Measurements from ENCODE around the gene SFXN2. TPM values are rescaled to one million over a fixed set of nuclear protein-coding genes. Genes with fewer than 3 reads are reported as not detected.

Gene SFXN2
- total and polyA plus RNA-seq, 4 experiments from 2014 or later, result 9.5 to 21.7 (median 15.8) TPM

GRCh38 chr10:102775935-102776669 is 61.7 kb downstream of the SFXN2 start:
- Histone ChIP-seq H3K9me3 (ENCODE audit: control insufficient read depth in 1 of 2, low read length in 2 of 2) (no peaks in the 10 kb centered on the region), H3K36me3 (ENCODE audit: insufficient read depth, low read length) (no peaks in the 10 kb centered on the region), H3K27ac (ENCODE audit: low read depth, low read length) (no peak overlapping the region), H3K4me3 (ENCODE audit: low read length in 2 of 2) (no peak overlapping the region), H3K4me1 (ENCODE audit: insufficient read depth, low read length) (peaks cover 35% of the 10 kb centered on the region), H3K27me3 (ENCODE audit: insufficient read depth, low read length) (no peaks in the 10 kb centered on the region)
- Mint-ChIP-seq H3K9me3 (no peaks in the 10 kb centered on the region), H3K4me3 (peak overlapping the region in 2 of 8 donors; percentile 31 to 53), H3K27ac (peak overlapping the region in 5 of 7 donors; percentile 12 to 80 (median 66)), H3K4me1 (peaks cover 40 to 68% (median 55%) of the 10 kb centered on the region in 4 donors), H3K36me3 (peaks cover 14 to 32% of the 10 kb centered on the region in 2 donors), H3K27me3 (no peaks in the 10 kb centered on the region)
- no peak for DNase-seq
- CTCF ChIA-PET (ENCODE audit: partially characterized antibody), result interaction anchor here (1.3 kb wide), 1 partner anchor 25 kb away, joined by 3 read pairs; no protein-coding TSS in a partner anchor
- POLR2A ChIA-PET (ENCODE audit: partially characterized antibody), result no interaction called here
- intact Hi-C loops (cut with micrococcal nuclease), result no loop called here

- ChIA-PET POLR2A (ENCODE audit: partially characterized antibody) (no interaction called here), CTCF (ENCODE audit: partially characterized antibody) (interaction anchor here (1.3 kb wide), 1 partner anchor 25 kb away, joined by 3 read pairs; no protein-coding TSS in a partner anchor)
- H3K27me3 Mint-ChIP-seq, result no peaks in the 10 kb centered on the region
- peaks cover 14 to 34% of the 10 kb centered on the region in 2 donors for H3K36me3 Mint-ChIP-seq
- H3K9me3 Mint-ChIP-seq, result no peaks in the 10 kb centered on the region
- Histone ChIP-seq H3K4me3 (ENCODE audit: low read length in 2 of 2) (no peak overlapping the region), H3K27ac (ENCODE audit: low read depth, low read length) (no peak overlapping the region), H3K36me3 (ENCODE audit: insufficient read depth, low read length) (no peaks in the 10 kb centered on the region), H3K27me3 (ENCODE audit: insufficient read depth, low read length) (no peaks in the 10 kb centered on the region), H3K9me3 (ENCODE audit: control insufficient read depth in 1 of 2, low read length in 2 of 2) (no peaks in the 10 kb centered on the region), H3K4me1 (ENCODE audit: insufficient read depth, low read length) (peaks cover 40% of the 10 kb centered on the region)
- H3K27ac Mint-ChIP-seq, result peak overlapping the region in 2 of 7 donors; percentile 66 to 70
- DNase-seq, result no peak
- peak overlapping the region in 1 of 8 donors; percentile 2 for H3K4me3 Mint-ChIP-seq
- intact Hi-C loops (cut with micrococcal nuclease), result no loop called here
- H3K4me1 Mint-ChIP-seq, result peaks cover 41 to 72% (median 58%) of the 10 kb centered on the region in 4 donors
Observed at GRCh38 chr10:102776779-102777456, 62.5 kb downstream of the SFXN2 start.

GRCh38 chr10:102777711-102778453 is 63.4 kb downstream of the SFXN2 start:
- ChIA-PET CTCF (ENCODE audit: partially characterized antibody) (no interaction called here), POLR2A (ENCODE audit: partially characterized antibody) (no interaction called here)
- H3K27me3 ChIP-seq (ENCODE audit: insufficient read depth, low read length), result no peaks in the 10 kb centered on the region
- no peaks in the 10 kb centered on the region for H3K27me3 Mint-ChIP-seq
- H3K4me3 ChIP-seq (ENCODE audit: low read length in 2 of 2), result no peak overlapping the region
- intact Hi-C loops (cut with micrococcal nuclease), result no loop called here
- H3K4me1 ChIP-seq (ENCODE audit: insufficient read depth, low read length), result peaks cover 46% of the 10 kb centered on the region
- H3K9me3 Mint-ChIP-seq, result no peaks in the 10 kb centered on the region
- H3K36me3 ChIP-seq (ENCODE audit: insufficient read depth, low read length), result no peaks in the 10 kb centered on the region
- no peaks in the 10 kb centered on the region for H3K9me3 ChIP-seq (ENCODE audit: control insufficient read depth in 1 of 2, low read length in 2 of 2)
- DNase-seq, result no peak
- H3K27ac Mint-ChIP-seq, result peak overlapping the region in 2 of 7 donors; percentile 35 to 63
- no peak overlapping the region for H3K27ac ChIP-seq (ENCODE audit: low read depth, low read length)
- H3K4me3 Mint-ChIP-seq, result no peak overlapping the region
- H3K36me3 Mint-ChIP-seq, result peaks cover 14 to 37% of the 10 kb centered on the region in 2 donors
- H3K4me1 Mint-ChIP-seq, result peaks cover 45 to 75% (median 61%) of the 10 kb centered on the region in 4 donors

- no peaks in the 10 kb centered on the region for H3K27me3 ChIP-seq (ENCODE audit: insufficient read depth, low read length)
- Mint-ChIP-seq H3K9me3 (no peaks in the 10 kb centered on the region), H3K4me1 (peaks cover 48 to 75% (median 61%) of the 10 kb centered on the region in 4 donors), H3K27ac (no peak overlapping the region), H3K4me3 (no peak overlapping the region), H3K27me3 (no peaks in the 10 kb centered on the region), H3K36me3 (peaks cover 14 to 37% of the 10 kb centered on the region in 2 donors)
- no peaks in the 10 kb centered on the region for H3K36me3 ChIP-seq (ENCODE audit: insufficient read depth, low read length)
- H3K4me3 ChIP-seq (ENCODE audit: low read length in 2 of 2), result no peak overlapping the region
- intact Hi-C loops (cut with micrococcal nuclease), result no loop called here
- POLR2A ChIA-PET (ENCODE audit: partially characterized antibody), result no interaction called here
- peaks cover 48% of the 10 kb centered on the region for H3K4me1 ChIP-seq (ENCODE audit: insufficient read depth, low read length)
- CTCF ChIA-PET (ENCODE audit: partially characterized antibody), result no interaction called here
- no peak for DNase-seq
- H3K27ac ChIP-seq (ENCODE audit: low read depth, low read length), result no peak overlapping the region
- no peaks in the 10 kb centered on the region for H3K9me3 ChIP-seq (ENCODE audit: control insufficient read depth in 1 of 2, low read length in 2 of 2)
Observed at GRCh38 chr10:102778781-102779180, 64.3 kb downstream of the SFXN2 start.

GRCh38 chr10:102779680-102780526 is 65.5 kb downstream of the SFXN2 start:
- intact Hi-C loops (cut with micrococcal nuclease), result no loop called here
- H3K4me3 Mint-ChIP-seq, result peak overlapping the region in 2 of 8 donors; percentile 5
- Histone ChIP-seq H3K4me1 (ENCODE audit: insufficient read depth, low read length) (peaks cover 41% of the 10 kb centered on the region), H3K36me3 (ENCODE audit: insufficient read depth, low read length) (no peaks in the 10 kb centered on the region), H3K9me3 (ENCODE audit: control insufficient read depth in 1 of 2, low read length in 2 of 2) (no peaks in the 10 kb centered on the region), H3K4me3 (ENCODE audit: low read length in 2 of 2) (no peak overlapping the region), H3K27ac (ENCODE audit: low read depth, low read length) (no peak overlapping the region), H3K27me3 (ENCODE audit: insufficient read depth, low read length) (no peaks in the 10 kb centered on the region)
- ChIA-PET CTCF (ENCODE audit: partially characterized antibody) (no interaction called here), POLR2A (ENCODE audit: partially characterized antibody) (no interaction called here)
- DNase-seq, result no peak
- H3K36me3 Mint-ChIP-seq, result peaks cover 10 to 30% of the 10 kb centered on the region in 2 donors
- no peaks in the 10 kb centered on the region for H3K9me3 Mint-ChIP-seq
- no peaks in the 10 kb centered on the region for H3K27me3 Mint-ChIP-seq
- peaks cover 43 to 68% (median 55%) of the 10 kb centered on the region in 4 donors for H3K4me1 Mint-ChIP-seq
- peak overlapping the region in 4 of 7 donors; percentile 30 to 49 (median 42) for H3K27ac Mint-ChIP-seq

- Mint-ChIP-seq H3K4me3 (peak overlapping the region in 1 of 8 donors; percentile 5), H3K27ac (no peak overlapping the region), H3K9me3 (no peaks in the 10 kb centered on the region), H3K27me3 (no peaks in the 10 kb centered on the region), H3K36me3 (peaks cover 7 to 26% of the 10 kb centered on the region in 2 donors), H3K4me1 (peaks cover 38 to 66% (median 53%) of the 10 kb centered on the region in 4 donors)
- Histone ChIP-seq H3K9me3 (ENCODE audit: control insufficient read depth in 1 of 2, low read length in 2 of 2) (no peaks in the 10 kb centered on the region), H3K36me3 (ENCODE audit: insufficient read depth, low read length) (no peaks in the 10 kb centered on the region), H3K4me3 (ENCODE audit: low read length in 2 of 2) (no peak overlapping the region), H3K27me3 (ENCODE audit: insufficient read depth, low read length) (no peaks in the 10 kb centered on the region), H3K27ac (ENCODE audit: low read depth, low read length) (no peak overlapping the region), H3K4me1 (ENCODE audit: insufficient read depth, low read length) (peaks cover 38% of the 10 kb centered on the region)
- ChIA-PET CTCF (ENCODE audit: partially characterized antibody) (no interaction called here), POLR2A (ENCODE audit: partially characterized antibody) (no interaction called here)
- intact Hi-C loops (cut with micrococcal nuclease), result no loop called here
- no peak for DNase-seq
Observed at GRCh38 chr10:102780527-102780808, 66.0 kb downstream of the SFXN2 start.
